ENCODE measurements around the gene OPN4.

GRCh38 chr10:86659161-86659691, 4.9 kb downstream of the OPN4 start:
- TF ChIP-seq POLR2A (IDR thresholded peaks at IDR 0.05) (no peak), CTCF (IDR thresholded peaks at IDR 0.05) (no peak)

Data from body of pancreas (tissue), 4 donors.